GM23338 (cell line): Measurements from ENCODE around the gene KIF27. TPM values are rescaled to one million over a fixed set of nuclear protein-coding genes. Genes with fewer than 3 reads are reported as not detected.
"Not testable (repeated sequence)": the region's sequence is repeated elsewhere in the genome, so short reads cannot be mapped to it uniquely, and the experiment has no call there.

Experiments
- ATAC-seq: fragments of 200-7000 bp; cut with Tn5 transposase; 3 replicates; pipeline ENCODE4 v1.9.1; 2020
- DNase-seq: peaks from one replicate; pipeline ENCODE4 v3.0.0-alpha.2; 2015; ENCODE audit warnings: low spot score
- H2AFZ ChIP-seq: fragments of 200-600 bp; sonication (generic); 2 replicates; pipeline ENCODE4 v1.8.0; 2016; ENCODE audit warnings: antibody characterized with exemption, mild to moderate bottlenecking, moderate library complexity
- H3F3A ChIP-seq: fragments of 200-600 bp; sonication (generic); replicated peaks from 2 replicates; pipeline ENCODE4 v1.8.0; 2017; ENCODE audit warnings: antibody characterized with exemption, mixed run types, low read depth
- H3K27ac ChIP-seq: fragments of 200-600 bp; sonication (generic); 2 replicates; pipeline ENCODE4 v1.6.1; 2016; ENCODE audit warnings: low read depth
- H3K27me3 ChIP-seq: fragments of 200-600 bp; sonication (generic); 2 replicates; pipeline ENCODE4 v1.8.0; 2016; ENCODE audit warnings: mild to moderate bottlenecking, mixed run types, moderate library complexity; ENCODE audit not compliant: insufficient read depth
- H3K36me3 ChIP-seq: fragments of 200-600 bp; sonication (generic); 2 replicates; pipeline ENCODE4 v1.8.0; 2016; ENCODE audit warnings: mild to moderate bottlenecking; ENCODE audit not compliant: insufficient read depth
- H3K4me1 ChIP-seq: fragments of 200-600 bp; sonication (generic); 2 replicates; pipeline ENCODE4 v1.8.0; 2016; ENCODE audit warnings: mild to moderate bottlenecking, moderate library complexity; ENCODE audit not compliant: insufficient read depth
- H3K4me2 ChIP-seq: fragments of 200-600 bp; sonication (generic); 2 replicates; pipeline ENCODE4 v1.7.1; 2017; ENCODE audit warnings: mixed run types
- H3K4me3 ChIP-seq: fragments of 200-600 bp; sonication (generic); 2 replicates; pipeline ENCODE4 v1.6.1; 2016; ENCODE audit warnings: mixed run types
- H3K79me2 ChIP-seq: fragments of 200-600 bp; sonication (generic); replicated peaks from 2 replicates; pipeline ENCODE4 v1.8.0; 2017; ENCODE audit warnings: mild to moderate bottlenecking; ENCODE audit not compliant: insufficient read depth
- H3K9me2 ChIP-seq: fragments of 200-600 bp; sonication (generic); 2 replicates; pipeline ENCODE4 v1.8.0; 2017; ENCODE audit not compliant: insufficient read depth
- H4K20me1 ChIP-seq: fragments of 200-600 bp; sonication (generic); replicated peaks from 2 replicates; pipeline ENCODE4 v1.8.0; 2017; ENCODE audit warnings: mild to moderate bottlenecking; ENCODE audit not compliant: insufficient read depth
- H3K27ac Mint-ChIP-seq: 2 replicates; pipeline ENCODE4 v1.8.0; 2020; ENCODE audit warnings: inconsistent platforms, mild to moderate bottlenecking, moderate library complexity, mixed read lengths
- H3K27me3 Mint-ChIP-seq: 3 replicates; pipeline ENCODE4 v1.8.0; 2022; ENCODE audit warnings: low read depth, mild to moderate bottlenecking, moderate library complexity, mixed read lengths, inconsistent platforms; ENCODE audit not compliant: insufficient read depth, poor library complexity
- H3K36me3 Mint-ChIP-seq: 3 replicates; pipeline ENCODE4 v1.8.0; 2021; ENCODE audit warnings: low read depth, mild to moderate bottlenecking, inconsistent platforms, moderate library complexity, mixed read lengths
- H3K4me1 Mint-ChIP-seq: 3 replicates; pipeline ENCODE4 v1.8.0; 2020; ENCODE audit warnings: mild to moderate bottlenecking, inconsistent platforms, mixed read lengths
- H3K4me3 Mint-ChIP-seq: 3 replicates; pipeline ENCODE4 v1.8.0; 2021; ENCODE audit warnings: moderate library complexity, mild to moderate bottlenecking, inconsistent platforms, mixed read lengths
- H3K9me3 Mint-ChIP-seq: 3 replicates; pipeline ENCODE4 v1.8.0; 2020; ENCODE audit warnings: moderate library complexity, mild to moderate bottlenecking, inconsistent platforms, mixed read lengths
- polyA plus RNA-seq: library from polyadenylated mRNA; unstranded; fragments of >200 nt; fragmentation: Nextera tagmentation; extraction: Ambion mirVana; gene quantifications from 2 replicates; pipeline ENCODE4 v1.2.1, GENCODE V29; 2016
- total RNA-seq: library from RNA; depleted of rRNA; stranded (reverse); fragments of >200 nt; shearing (Covaris generic); gene quantifications from 2 replicates; pipeline ENCODE4 v1.2.3, GENCODE V29; 2014

KIF27 gene
- total and polyA plus RNA-seq, 2 experiments from 2014 or later: 3.3 to 8.2 TPM

DNA sequence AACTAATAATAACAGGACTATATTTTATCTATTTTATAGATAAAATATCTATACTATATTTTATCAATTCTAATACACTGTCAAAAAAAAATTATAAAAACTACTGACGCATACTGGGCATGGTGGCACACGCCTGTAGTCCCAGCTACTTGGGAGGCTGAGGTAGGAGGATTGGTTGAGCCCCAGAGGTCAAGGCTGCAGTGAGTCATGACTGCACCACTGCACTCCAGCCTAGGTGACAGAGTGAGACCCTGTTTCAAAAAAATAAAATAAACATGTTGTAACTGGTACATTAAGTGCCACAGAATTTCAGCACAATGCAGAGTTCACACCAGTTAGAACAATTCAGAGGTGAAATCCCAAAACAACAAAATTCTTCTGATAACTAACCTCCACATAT is 34.7 kb downstream of the KIF27 start:
- H3K9me2 ChIP-seq, H4K20me1 ChIP-seq, H3K4me1 ChIP-seq, H3K27me3 ChIP-seq, H3K4me3 Mint-ChIP-seq, DNase-seq, H3K27ac Mint-ChIP-seq, H3K36me3 Mint-ChIP-seq, H3F3A ChIP-seq, H3K4me3 ChIP-seq, H2AFZ ChIP-seq, H3K27me3 Mint-ChIP-seq, H3K4me2 ChIP-seq, H3K79me2 ChIP-seq, H3K27ac ChIP-seq, ATAC-seq, H3K9me3 Mint-ChIP-seq, H3K4me1 Mint-ChIP-seq, H3K36me3 ChIP-seq: not testable (repeated sequence)

DNA sequence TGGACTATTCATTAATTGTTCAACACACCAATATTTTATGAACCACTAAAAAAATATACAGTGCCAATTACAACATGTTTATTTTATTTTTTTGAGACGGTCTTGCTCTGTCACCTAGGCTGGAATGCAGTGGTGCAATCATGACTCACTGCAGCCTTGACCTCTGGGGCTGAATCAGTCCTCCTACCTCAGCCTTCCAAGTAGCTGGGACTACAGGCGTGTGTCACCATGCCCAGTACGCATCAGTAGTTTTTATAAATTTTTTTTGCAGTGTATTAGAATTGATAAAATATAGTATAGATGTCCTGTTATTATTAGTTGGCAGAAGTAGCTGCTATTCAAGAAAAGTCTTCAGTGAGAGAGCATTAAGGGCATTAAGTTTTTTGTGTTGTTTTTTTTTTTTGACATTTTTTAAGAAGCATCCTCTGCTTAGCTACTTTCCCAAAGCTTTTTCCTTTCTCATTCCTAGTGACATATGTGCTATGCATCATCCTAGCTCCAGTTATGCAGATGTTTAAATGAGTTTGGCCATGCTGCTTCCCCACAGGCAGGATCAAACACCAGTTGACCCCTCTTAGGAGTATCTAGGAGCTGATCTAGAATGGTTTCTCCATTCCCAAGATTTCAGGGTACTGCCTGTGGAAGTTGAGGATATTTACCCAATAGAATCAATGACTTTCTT is 35.5 kb downstream of the KIF27 start:
- not testable (repeated sequence) for H3K4me1 Mint-ChIP-seq, H2AFZ ChIP-seq, H4K20me1 ChIP-seq, H3K36me3 Mint-ChIP-seq, H3K27me3 Mint-ChIP-seq, H3K9me2 ChIP-seq, H3K27me3 ChIP-seq, H3K4me2 ChIP-seq, H3K27ac Mint-ChIP-seq, H3K4me1 ChIP-seq, H3K27ac ChIP-seq, H3K36me3 ChIP-seq, H3K9me3 Mint-ChIP-seq, H3K4me3 Mint-ChIP-seq, H3K79me2 ChIP-seq, DNase-seq, H3K4me3 ChIP-seq, ATAC-seq, H3F3A ChIP-seq

DNA sequence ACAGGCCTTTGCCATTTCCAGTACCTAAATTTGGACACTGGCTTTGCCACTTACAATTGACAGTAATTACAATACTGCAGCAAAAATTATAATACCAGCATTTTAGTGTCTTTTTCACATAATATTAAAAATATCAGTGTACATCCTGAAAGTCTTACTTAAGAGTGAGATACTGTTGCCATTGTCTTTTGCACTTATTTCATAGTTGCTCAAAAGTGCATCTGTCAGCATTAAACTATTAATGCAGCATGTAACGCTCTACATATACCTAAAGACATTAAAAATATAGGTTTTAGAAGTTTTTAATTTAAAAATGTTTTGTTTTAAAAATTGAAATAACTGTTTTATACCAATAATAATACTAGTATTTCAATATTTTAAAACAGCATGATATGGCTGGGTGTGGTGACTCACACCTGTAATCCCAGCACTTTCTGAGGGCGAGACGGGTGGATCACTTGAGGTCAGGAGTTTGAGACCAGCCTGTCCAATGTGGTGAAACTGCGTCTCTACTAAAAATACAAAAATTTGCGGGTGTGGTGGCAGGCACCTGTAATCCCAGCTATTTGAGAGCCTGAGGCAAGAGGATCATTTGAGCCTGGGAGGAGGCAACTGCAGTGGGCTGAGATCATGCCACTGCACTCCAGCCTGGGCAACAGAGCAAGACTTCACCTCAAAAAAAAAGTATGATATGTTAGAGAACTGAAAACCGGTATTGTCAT is 39.4 kb downstream of the KIF27 start:
- H3K4me3 ChIP-seq, H3K9me3 Mint-ChIP-seq, H3K9me2 ChIP-seq, H3K27me3 ChIP-seq, H3K27me3 Mint-ChIP-seq, DNase-seq, H2AFZ ChIP-seq, H3K79me2 ChIP-seq, H3K36me3 Mint-ChIP-seq, H3K4me1 Mint-ChIP-seq, H3K4me2 ChIP-seq, H3K36me3 ChIP-seq, H3K27ac Mint-ChIP-seq, H3K4me3 Mint-ChIP-seq, ATAC-seq, H3K27ac ChIP-seq, H4K20me1 ChIP-seq, H3K4me1 ChIP-seq, H3F3A ChIP-seq: not testable (repeated sequence)

DNA sequence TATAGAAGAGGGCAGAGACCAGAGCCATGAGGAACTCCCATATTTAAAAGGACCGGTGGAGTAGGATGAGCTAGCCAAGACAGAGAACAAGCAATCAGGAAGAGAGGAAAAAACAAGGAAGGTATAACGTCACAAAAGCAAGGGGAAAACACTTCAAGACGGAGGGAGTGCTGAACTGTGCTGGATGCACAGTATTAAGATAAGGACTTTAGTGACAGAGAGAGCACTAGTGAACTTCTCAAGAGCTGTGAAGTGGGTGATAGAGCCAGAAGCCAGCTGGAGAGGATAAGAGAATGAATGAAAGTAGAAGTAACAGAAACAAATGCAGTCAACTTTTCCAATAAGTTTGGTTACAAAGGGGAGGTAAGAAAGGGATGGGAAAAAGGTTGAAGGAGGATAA is 45.7 kb downstream of the KIF27 start:
- H3K4me1 ChIP-seq, DNase-seq, H3K36me3 ChIP-seq, H3F3A ChIP-seq, H3K27ac ChIP-seq, H3K79me2 ChIP-seq, H4K20me1 ChIP-seq, H3K4me1 Mint-ChIP-seq, H3K9me2 ChIP-seq, H3K27me3 Mint-ChIP-seq, H3K4me3 Mint-ChIP-seq, H3K27me3 ChIP-seq, H2AFZ ChIP-seq, H3K9me3 Mint-ChIP-seq, ATAC-seq, H3K27ac Mint-ChIP-seq, H3K4me2 ChIP-seq, H3K36me3 Mint-ChIP-seq, H3K4me3 ChIP-seq: not testable (repeated sequence)

DNA sequence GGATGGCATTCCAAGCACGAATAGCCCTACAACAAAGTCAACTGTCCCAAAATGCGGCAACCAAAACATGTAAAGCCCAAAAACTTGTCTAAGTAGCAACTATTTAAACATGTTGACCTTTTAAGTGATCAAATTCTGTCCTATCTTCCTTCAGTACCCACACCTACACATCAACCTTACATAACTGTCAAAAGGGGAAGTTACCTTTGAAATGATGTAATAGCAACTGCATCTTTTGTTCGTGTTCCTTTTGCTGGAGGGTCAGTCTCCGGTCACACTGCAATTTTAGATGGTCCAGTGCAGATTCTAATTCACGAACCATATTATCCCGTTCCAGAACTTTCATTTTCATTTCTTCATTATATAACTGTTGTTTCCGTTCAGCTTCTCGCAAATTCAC is 71.3 kb downstream of the KIF27 start:
- H3F3A ChIP-seq, H3K4me3 Mint-ChIP-seq, H3K9me3 Mint-ChIP-seq, DNase-seq, ATAC-seq, H3K27me3 ChIP-seq, H3K27ac Mint-ChIP-seq, H3K36me3 Mint-ChIP-seq, H3K4me3 ChIP-seq, H3K4me1 ChIP-seq, H2AFZ ChIP-seq, H4K20me1 ChIP-seq, H3K27ac ChIP-seq, H3K9me2 ChIP-seq, H3K36me3 ChIP-seq, H3K4me1 Mint-ChIP-seq, H3K4me2 ChIP-seq, H3K79me2 ChIP-seq, H3K27me3 Mint-ChIP-seq: not testable (repeated sequence)
